ENCODE results near the gene TJP3.

The TJP3 gene

DNA sequence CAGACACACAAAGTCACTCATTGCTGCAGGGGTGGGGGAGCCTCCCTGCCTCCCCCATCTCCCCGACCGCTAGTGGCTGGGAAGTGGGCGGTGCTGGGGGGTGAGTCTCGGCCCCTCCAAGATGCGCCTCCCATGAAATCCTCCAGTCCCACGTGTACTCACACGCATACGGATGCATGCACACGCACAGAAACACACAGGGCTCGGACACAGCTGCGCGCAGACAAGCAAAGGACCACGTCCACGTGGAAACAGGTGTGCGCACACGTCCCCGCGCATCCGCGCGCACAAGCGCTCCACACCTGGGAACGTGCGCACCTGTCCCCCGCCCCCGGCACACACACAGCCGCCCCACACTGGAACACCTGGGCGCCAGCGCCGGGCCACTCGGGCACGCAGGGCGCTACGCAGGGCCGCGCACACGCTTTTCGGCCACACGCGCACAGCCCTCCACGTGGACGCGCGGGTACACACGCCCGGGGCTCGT, 77.3 kb downstream of the TJP3 start:
- Histone ChIP-seq H3K4me2 (ENCODE audit: low read depth, low read length, poor library complexity, severe bottlenecking) (no peak overlapping the region), H3K27me3 (ENCODE audit: low read length) (no peaks in the 10 kb centered on the region)

DNA sequence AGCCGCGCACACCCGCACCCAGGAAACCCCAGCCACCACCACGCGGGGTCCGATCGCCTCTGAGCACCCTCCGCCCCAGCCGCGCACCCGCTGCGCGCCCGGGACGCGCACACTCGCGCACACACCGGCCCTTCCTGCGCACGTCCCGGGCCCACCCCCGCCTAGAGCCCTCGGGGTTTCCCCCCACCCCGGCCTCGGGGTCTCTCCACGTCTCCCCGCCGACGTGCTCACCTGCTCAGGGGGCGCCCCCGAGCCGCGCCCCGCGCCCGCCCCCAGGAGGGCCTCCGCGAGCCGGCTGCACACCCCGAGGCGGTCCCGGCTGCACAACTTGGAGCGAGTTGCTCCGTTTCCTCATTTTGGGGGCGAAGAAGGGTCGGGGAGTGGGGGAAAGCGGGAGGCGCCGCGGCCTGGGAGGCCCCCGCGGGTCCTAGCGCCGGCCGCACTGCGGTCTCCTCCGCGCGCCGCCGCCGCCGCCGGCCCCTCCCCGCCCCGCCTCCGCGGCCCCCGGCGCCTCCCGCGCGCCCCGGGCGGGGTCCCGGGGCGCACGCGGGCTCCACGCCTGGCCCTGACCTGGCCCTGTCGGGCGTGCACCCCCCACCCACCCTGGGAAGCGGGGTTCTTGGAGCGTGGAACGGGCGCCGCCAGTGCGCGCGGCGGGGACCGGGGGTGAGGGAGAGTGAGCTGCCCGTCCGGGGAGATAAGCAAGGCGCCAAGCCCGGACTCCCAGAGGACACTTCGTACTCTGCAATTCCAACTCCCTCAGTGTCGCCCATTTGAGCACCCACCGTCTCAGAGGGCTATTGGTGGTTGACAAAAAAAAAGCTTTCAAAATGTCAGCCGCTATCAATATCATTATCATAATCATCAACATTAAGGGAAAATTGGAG, 78.0 kb downstream of the TJP3 start, which contains the start of gene MATK:
Gene MATK, minus strand, starts transcription at position 444 of the 887 bp plus-strand sequence. CDS start 1,246 bp downstream, outside the sequence.
- Histone ChIP-seq H2AFZ (ENCODE audit: low read depth, low read length, severe bottlenecking) (no peak within 1 kb of the TSS), H3K9me2 (replicated peaks; ENCODE audit: insufficient read depth, low read length) (no peaks in the 10 kb centered on the region), H3K79me2 (ENCODE audit: insufficient read depth, low read length) (no peaks in the 10 kb centered on the region), H3K9ac (ENCODE audit: low read length) (no peak within 1 kb of the TSS), H3F3A (ENCODE audit: insufficient read depth) (no peaks in the 10 kb centered on the region), H3K4me3 (ENCODE audit: insufficient read depth, low read length, poor library complexity, severe bottlenecking) (no peak within 1 kb of the TSS), H3K4me2 (ENCODE audit: low read depth, low read length, poor library complexity, severe bottlenecking) (no peak within 1 kb of the TSS), H3K9me3 (ENCODE audit: insufficient read depth, low read length) (peaks cover 8% of the 10 kb centered on the region; the same call in 1 of the 2 replicates), H4K20me1 (ENCODE audit: low read depth, low read length) (no peaks in the 10 kb centered on the region), H3K27ac (ENCODE audit: low read depth, low read length) (no peak within 1 kb of the TSS), H3K27me3 (ENCODE audit: low read length) (no peaks in the 10 kb centered on the region), H3K36me3 (ENCODE audit: low read length) (no peaks in the 10 kb centered on the region)
- no peak for TF ChIP-seq EZH2phosphoT487 (conservative IDR thresholded peaks at IDR 0.05; ENCODE audit: low read length)
- TF ChIP-seq CTCF (IDR thresholded peaks at IDR 0.05; ENCODE audit: insufficient read depth, low read length, poor library complexity, severe bottlenecking): no peak

More for the DNA sequence above, 77.3 kb downstream of the TJP3 start:
- Histone ChIP-seq H3K9me3 (ENCODE audit: insufficient read depth, low read length) (peaks cover 11% of the 10 kb centered on the region; the same call in 1 of the 2 replicates), H3K27ac (ENCODE audit: low read depth, low read length) (no peak overlapping the region), H3K9me2 (replicated peaks; ENCODE audit: insufficient read depth, low read length) (no peaks in the 10 kb centered on the region), H3K79me2 (ENCODE audit: insufficient read depth, low read length) (no peaks in the 10 kb centered on the region), H3K4me3 (ENCODE audit: insufficient read depth, low read length, poor library complexity, severe bottlenecking) (no peak overlapping the region), H3F3A (ENCODE audit: insufficient read depth) (no peaks in the 10 kb centered on the region), H3K9ac (ENCODE audit: low read length) (no peak overlapping the region), H4K20me1 (ENCODE audit: low read depth, low read length) (no peaks in the 10 kb centered on the region), H2AFZ (ENCODE audit: low read depth, low read length, severe bottlenecking) (no peak overlapping the region), H3K36me3 (ENCODE audit: low read length) (no peaks in the 10 kb centered on the region)
- TF ChIP-seq EZH2phosphoT487 (conservative IDR thresholded peaks at IDR 0.05; ENCODE audit: low read length): no peak
- TF ChIP-seq CTCF (IDR thresholded peaks at IDR 0.05; ENCODE audit: insufficient read depth, low read length, poor library complexity, severe bottlenecking): no peak

DNA sequence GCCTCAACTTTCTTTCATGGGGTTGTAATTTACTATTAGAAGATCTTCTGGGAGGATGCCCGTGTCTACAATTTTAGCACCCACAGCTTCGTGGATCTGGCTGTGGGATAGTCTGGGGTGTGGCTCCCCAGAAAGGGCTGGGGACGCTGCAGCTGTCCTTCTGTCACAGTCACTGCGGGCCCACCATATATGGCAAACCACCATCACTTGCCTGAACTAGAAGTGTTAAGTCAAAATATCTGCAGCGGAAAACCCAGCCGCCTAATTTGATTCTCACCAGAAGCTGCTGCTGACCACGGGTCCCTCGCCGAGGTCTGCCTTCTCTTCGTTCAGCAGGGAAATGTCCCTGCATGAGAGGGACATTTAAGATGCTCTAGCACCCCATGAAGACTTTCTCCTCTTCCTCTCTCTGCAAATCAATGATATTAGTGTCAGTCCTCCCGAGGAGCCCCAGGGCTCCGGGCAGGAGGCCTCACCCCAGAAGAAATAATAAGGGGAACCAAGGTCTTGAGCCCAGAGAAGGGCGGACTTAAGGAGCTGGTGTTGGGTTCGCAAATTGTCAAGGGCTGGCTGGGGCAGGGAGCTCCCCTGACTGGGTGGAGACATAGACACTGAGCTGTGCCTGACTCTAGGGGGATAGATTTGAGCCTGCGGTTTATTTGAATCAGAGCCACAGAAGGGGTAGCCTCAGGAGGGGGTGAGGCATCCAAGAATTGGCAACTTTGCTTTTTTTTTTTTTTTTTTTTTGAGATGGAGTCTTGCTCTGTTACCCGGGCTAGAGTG, 81.0 kb downstream of the TJP3 start:
- TF ChIP-seq EZH2phosphoT487 (conservative IDR thresholded peaks at IDR 0.05; ENCODE audit: low read length) (no peak), CTCF (IDR thresholded peaks at IDR 0.05; ENCODE audit: insufficient read depth, low read length, poor library complexity, severe bottlenecking) (no peak)
- H3K36me3 ChIP-seq (ENCODE audit: low read length): no peaks in the 10 kb centered on the region
- H3F3A ChIP-seq (ENCODE audit: insufficient read depth): no peaks in the 10 kb centered on the region
- no peaks in the 10 kb centered on the region for H3K9me3 ChIP-seq (ENCODE audit: insufficient read depth, low read length)
- no peak overlapping the region for H3K4me2 ChIP-seq (ENCODE audit: low read depth, low read length, poor library complexity, severe bottlenecking)
- no peak overlapping the region for H3K27ac ChIP-seq (ENCODE audit: low read depth, low read length)
- H3K9me2 ChIP-seq (replicated peaks; ENCODE audit: insufficient read depth, low read length): no peaks in the 10 kb centered on the region
- H2AFZ ChIP-seq (ENCODE audit: low read depth, low read length, severe bottlenecking): no peak overlapping the region
- no peak overlapping the region for H3K9ac ChIP-seq (ENCODE audit: low read length)
- no peaks in the 10 kb centered on the region for H3K79me2 ChIP-seq (ENCODE audit: insufficient read depth, low read length)
- no peaks in the 10 kb centered on the region for H3K27me3 ChIP-seq (ENCODE audit: low read length)
- no peaks in the 10 kb centered on the region for H4K20me1 ChIP-seq (ENCODE audit: low read depth, low read length)
- H3K4me3 ChIP-seq (ENCODE audit: insufficient read depth, low read length, poor library complexity, severe bottlenecking): no peak overlapping the region
